HEK293 (cell line): ENCODE results near the gene HSDL2.

ENCODE experiments used
- BCL11A ChIP-seq: fragments of 450-650 bp; formaldehyde crosslinking; IDR thresholded peaks from 2 replicates; pipeline ENCODE4 v1.5.1; 2016; ENCODE audit warnings: low read depth, missing biosample characterization, missing genetic modification characterization
- CTCF ChIP-seq: fragments of 450-650 bp; formaldehyde crosslinking; IDR thresholded peaks from 2 replicates; pipeline ENCODE4 v1.5.1; 2016; ENCODE audit warnings: missing biosample characterization, missing genetic modification characterization
- GLIS2 ChIP-seq: fragments of 450-650 bp; formaldehyde crosslinking; IDR thresholded peaks from 2 replicates; pipeline ENCODE4 v1.5.1; 2016; ENCODE audit warnings: missing biosample characterization, missing genetic modification characterization
- RBAK ChIP-seq: fragments of 450-650 bp; formaldehyde crosslinking; IDR thresholded peaks from 2 replicates; pipeline ENCODE4 v1.5.1; 2016; ENCODE audit warnings: missing biosample characterization, missing genetic modification characterization
- TCF7L2 ChIP-seq: IDR thresholded peaks from 2 replicates; pipeline ENCODE4 v1.6.1; 2011; ENCODE audit warnings: low read depth, mild to moderate bottlenecking, inconsistent platforms, low read length, moderate library complexity, borderline replicate concordance
- YY1 ChIP-seq: fragments of 450-650 bp; formaldehyde crosslinking; IDR thresholded peaks from 2 replicates; pipeline ENCODE4 v1.5.1; 2018; ENCODE audit warnings: missing biosample characterization, missing genetic modification characterization
- ZBTB49 ChIP-seq: fragments of 450-650 bp; formaldehyde crosslinking; IDR thresholded peaks from 2 replicates; pipeline ENCODE4 v1.5.1; 2016; ENCODE audit warnings: missing biosample characterization, missing genetic modification characterization, low read depth
- ZNF10 ChIP-seq: fragments of 450-650 bp; formaldehyde crosslinking; IDR thresholded peaks from 2 replicates; pipeline ENCODE4 v1.5.1; 2017; ENCODE audit warnings: missing biosample characterization, missing genetic modification characterization
- ZNF184 ChIP-seq: fragments of 450-650 bp; IDR thresholded peaks from 2 replicates; pipeline ENCODE4 v1.5.1; 2018; ENCODE audit warnings: missing biosample characterization, mild to moderate bottlenecking, missing genetic modification characterization
- ZNF558 ChIP-seq: fragments of 450-650 bp; formaldehyde crosslinking; IDR thresholded peaks from 2 replicates; pipeline ENCODE4 v1.5.1; 2016; ENCODE audit warnings: missing biosample characterization, missing genetic modification characterization
- ZNF768 ChIP-seq: fragments of 450-650 bp; formaldehyde crosslinking; IDR thresholded peaks from 2 replicates; pipeline ENCODE4 v1.5.1; 2018; ENCODE audit warnings: missing biosample characterization, mild to moderate bottlenecking, missing genetic modification characterization
- ZSCAN30 ChIP-seq: fragments of 450-650 bp; IDR thresholded peaks from 2 replicates; pipeline ENCODE4 v1.5.1; 2018; ENCODE audit warnings: missing biosample characterization, mild to moderate bottlenecking, missing genetic modification characterization, moderate library complexity
- TF ChIP-seq, protein P1 (sequence below): fragments of 450-650 bp; formaldehyde crosslinking; IDR thresholded peaks from 2 replicates; pipeline ENCODE4 v1.5.1; 2016; ENCODE audit warnings: missing biosample characterization, missing genetic modification characterization

DNA sequence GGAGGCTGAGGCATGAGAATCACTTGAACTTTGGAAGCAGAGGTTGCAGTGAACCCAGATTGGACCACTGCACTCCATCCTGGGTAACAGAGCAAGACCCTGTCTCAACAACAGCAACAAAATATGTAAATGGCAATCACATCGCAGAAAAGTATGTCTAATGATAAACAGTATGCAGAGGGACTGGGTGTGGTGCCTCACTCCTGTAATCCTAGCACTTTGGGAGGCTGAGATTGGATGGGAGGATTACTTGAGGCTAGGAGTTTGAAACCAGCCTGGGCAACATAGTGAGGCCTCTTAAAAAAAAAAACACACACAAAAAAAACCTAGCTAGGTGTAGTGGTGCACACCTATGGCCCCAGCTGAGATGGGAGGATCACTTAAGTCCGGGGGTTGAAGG is 40.3 kb downstream of the HSDL2 start:
- TF ChIP-seq ZSCAN30 (tag by site-specific recombination) (no peak), ZNF558 (tag by site-specific recombination) (no peak), RBAK (no peak), CTCF (no peak), GLIS2 (tag by site-specific recombination) (no peak), BCL11A (tag by site-specific recombination) (no peak), ZBTB49 (tag by site-specific recombination) (no peak), ZNF768 (no peak), TCF7L2 (no peak), ZNF184 (no peak), YY1 (no peak), ZNF10 (tag by site-specific recombination) (no peak)
- TF ChIP-seq, protein P1, sequence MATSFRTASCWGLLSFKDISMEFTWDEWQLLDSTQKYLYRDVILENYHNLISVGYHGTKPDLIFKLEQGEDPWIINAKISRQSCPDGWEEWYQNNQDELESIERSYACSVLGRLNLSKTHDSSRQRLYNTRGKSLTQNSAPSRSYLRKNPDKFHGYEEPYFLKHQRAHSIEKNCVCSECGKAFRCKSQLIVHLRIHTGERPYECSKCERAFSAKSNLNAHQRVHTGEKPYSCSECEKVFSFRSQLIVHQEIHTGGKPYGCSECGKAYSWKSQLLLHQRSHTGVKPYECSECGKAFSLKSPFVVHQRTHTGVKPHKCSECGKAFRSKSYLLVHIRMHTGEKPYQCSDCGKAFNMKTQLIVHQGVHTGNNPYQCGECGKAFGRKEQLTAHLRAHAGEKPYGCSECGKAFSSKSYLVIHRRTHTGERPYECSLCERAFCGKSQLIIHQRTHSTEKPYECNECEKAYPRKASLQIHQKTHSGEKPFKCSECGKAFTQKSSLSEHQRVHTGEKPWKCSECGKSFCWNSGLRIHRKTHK (tag by site-specific recombination), result no peak
